Testis (tissue), 3 donors: Measurements from ENCODE around the gene HNRNPA0. TPM values are rescaled to one million over a fixed set of nuclear protein-coding genes. Genes with fewer than 3 reads are reported as not detected.
A peak's percentile ranks its signal among the peaks of the same experiment; 100 is the strongest.
"Not testable (repeated sequence)": the region's sequence is repeated elsewhere in the genome, so short reads cannot be mapped to it uniquely, and the experiment has no call there.

Experiments used
- DNase-seq: peaks from one replicate; pipeline ENCODE4 v3.0.0-alpha.2; 2019
- H3K27ac ChIP-seq, 2 donors: fragments of 200-600 bp; sonication (generic); one replicate each; pipeline ENCODE4 v1.5.1; 2019
- H3K27me3 ChIP-seq: fragments of 200-600 bp; sonication (generic); one replicate; pipeline ENCODE4 v1.5.1; 2019
- H3K36me3 ChIP-seq: fragments of 200-600 bp; sonication (generic); one replicate; pipeline ENCODE4 v1.5.1; 2017; ENCODE audit warnings: low read depth; ENCODE audit errors: missing control alignments
- H3K4me1 ChIP-seq: fragments of 200-600 bp; sonication (generic); one replicate; pipeline ENCODE4 v1.5.1; 2019
- H3K4me3 ChIP-seq, 2 donors: fragments of 200-600 bp; sonication (generic); one replicate each; pipeline ENCODE4 v1.5.1; 2017 to 2019
- H3K9me3 ChIP-seq: fragments of 200-600 bp; sonication (generic); one replicate; pipeline ENCODE4 v1.5.1; 2017
- POLR2A ChIP-seq: fragments of 450-650 bp; IDR thresholded peaks from one replicate; pipeline ENCODE4 v1.6.1; 2017; ENCODE audit warnings: antibody characterized with exemption, mild to moderate bottlenecking, moderate library complexity
- WGBS, 2 donors: methylation state at CpG; one replicate each; pipeline ENCODE4 v1.1.5; 2018; 5-methylcytosine and 5-hydroxymethylcytosine counted together
- intact Hi-C: fragments of 100-400 bp; cut with DNase I; formaldehyde crosslinking; loops from one replicate; pipeline ENCODE4 v1.15.1; 2023; ENCODE audit warnings: low total_unique reads
- polyA plus RNA-seq: library from polyadenylated mRNA; stranded (reverse); fragments of 350-450 nt; fragmentation: Illumina TruSeq; extraction: RNeasy Lipid Tissue Mini Kit (QIAGEN cat#74804); gene quantifications from one replicate; pipeline ENCODE4 v1.2.3, GENCODE V29; 2014; ENCODE audit warnings: low read depth, low replicate concordance; ENCODE audit not compliant: insufficient read depth
- total RNA-seq, 2 donors: library from RNA; depleted of rRNA; stranded (reverse); fragments of >200 nt; gene quantifications; one replicate each; pipeline ENCODE4 v1.2.3, GENCODE V29; 2016
- TF ChIP-seq, protein P1 (sequence below), 3 experiments: fragments of 450-650 bp in 2 of 3; fragments of 200-600 bp in 1 of 3; sonication (generic) in 1 of 3; IDR thresholded peaks; one replicate each; pipeline ENCODE4 v1.5.1; 2016 to 2019; ENCODE audit warnings: antibody characterized with exemption in 3 of 3, mild to moderate bottlenecking in 2 of 3, moderate library complexity in 1 of 3

Gene HNRNPA0
- total and polyA plus RNA-seq, 3 donors from 2014 or later, result 22.7 to 34.0 (median 22.8) TPM

DNA sequence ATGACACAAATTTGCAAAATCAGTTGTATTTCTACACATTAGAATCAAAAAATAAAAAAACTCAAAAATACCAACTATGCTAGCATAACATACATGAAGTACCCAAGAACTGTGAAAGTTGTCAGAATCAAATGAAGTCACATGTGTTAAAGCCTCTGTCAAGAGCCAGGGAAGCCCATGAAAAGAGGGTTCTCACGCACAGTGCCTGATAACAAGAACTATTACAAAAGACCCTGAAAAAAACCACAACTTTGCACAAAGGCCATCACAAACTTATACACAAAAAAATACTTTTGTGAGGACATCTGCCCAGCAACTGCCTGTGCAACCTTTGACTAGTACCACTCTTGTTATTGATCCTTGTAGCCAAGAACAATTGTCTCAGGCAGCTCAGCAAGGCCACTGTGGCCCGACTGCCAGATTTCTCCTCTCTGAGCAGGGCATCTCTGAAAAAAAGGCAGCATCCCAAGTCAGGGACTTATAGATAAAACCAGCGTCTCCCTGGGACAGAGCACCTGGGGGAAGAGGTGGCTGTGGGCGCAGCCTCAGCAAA lies 28.9 kb upstream of the HNRNPA0 start:
- Histone ChIP-seq H3K4me1 (no peaks in the 10 kb centered on the region), H3K9me3 (no peaks in the 10 kb centered on the region), H3K36me3 (no peaks in the 10 kb centered on the region), H3K27ac (no peak overlapping the region), H3K27me3 (no peaks in the 10 kb centered on the region), H3K4me3 (no peak overlapping the region)
- intact Hi-C loops, result no loop called here
- no peak for TF ChIP-seq POLR2A
- TF ChIP-seq, protein P1, sequence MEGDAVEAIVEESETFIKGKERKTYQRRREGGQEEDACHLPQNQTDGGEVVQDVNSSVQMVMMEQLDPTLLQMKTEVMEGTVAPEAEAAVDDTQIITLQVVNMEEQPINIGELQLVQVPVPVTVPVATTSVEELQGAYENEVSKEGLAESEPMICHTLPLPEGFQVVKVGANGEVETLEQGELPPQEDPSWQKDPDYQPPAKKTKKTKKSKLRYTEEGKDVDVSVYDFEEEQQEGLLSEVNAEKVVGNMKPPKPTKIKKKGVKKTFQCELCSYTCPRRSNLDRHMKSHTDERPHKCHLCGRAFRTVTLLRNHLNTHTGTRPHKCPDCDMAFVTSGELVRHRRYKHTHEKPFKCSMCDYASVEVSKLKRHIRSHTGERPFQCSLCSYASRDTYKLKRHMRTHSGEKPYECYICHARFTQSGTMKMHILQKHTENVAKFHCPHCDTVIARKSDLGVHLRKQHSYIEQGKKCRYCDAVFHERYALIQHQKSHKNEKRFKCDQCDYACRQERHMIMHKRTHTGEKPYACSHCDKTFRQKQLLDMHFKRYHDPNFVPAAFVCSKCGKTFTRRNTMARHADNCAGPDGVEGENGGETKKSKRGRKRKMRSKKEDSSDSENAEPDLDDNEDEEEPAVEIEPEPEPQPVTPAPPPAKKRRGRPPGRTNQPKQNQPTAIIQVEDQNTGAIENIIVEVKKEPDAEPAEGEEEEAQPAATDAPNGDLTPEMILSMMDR (IDR thresholded peaks at IDR 0.05), result no peak
- WGBS, 2 donors, result 62 to 80% methylated on average over 3 to 4 of the region's 4 CpGs
- no peak for DNase-seq

DNA sequence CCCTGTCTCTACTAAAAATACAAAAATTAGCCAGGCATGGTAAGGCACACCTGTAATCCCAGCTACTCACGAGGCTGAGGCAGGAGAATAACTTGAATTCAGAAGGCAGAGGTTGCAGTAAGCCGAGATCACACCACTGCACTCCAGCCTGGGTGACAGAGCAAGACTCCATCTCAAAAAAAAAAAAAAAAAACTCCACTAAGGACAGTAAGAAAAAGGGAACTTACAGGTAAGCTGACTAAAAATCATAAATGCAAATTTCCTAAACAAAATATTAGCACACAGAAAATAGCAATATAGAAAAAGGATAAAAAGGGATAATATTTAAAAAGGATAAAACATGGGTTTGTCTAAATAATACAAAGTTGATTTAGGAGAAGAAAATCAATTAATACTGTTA lies 27.9 kb upstream of the HNRNPA0 start:
- TF ChIP-seq, protein P1 (IDR thresholded peaks at IDR 0.05), result no peak
- TF ChIP-seq POLR2A, result no peak
- Histone ChIP-seq H3K27ac (no peak overlapping the region), H3K4me1 (no peaks in the 10 kb centered on the region), H3K36me3 (no peaks in the 10 kb centered on the region), H3K4me3 (no peak overlapping the region), H3K9me3 (no peaks in the 10 kb centered on the region), H3K27me3 (no peaks in the 10 kb centered on the region)
- intact Hi-C loops, result no loop called here
- WGBS, 2 donors, result 88 to 95% methylated on average over 2 of the region's 2 CpGs
- no peak for DNase-seq

DNA sequence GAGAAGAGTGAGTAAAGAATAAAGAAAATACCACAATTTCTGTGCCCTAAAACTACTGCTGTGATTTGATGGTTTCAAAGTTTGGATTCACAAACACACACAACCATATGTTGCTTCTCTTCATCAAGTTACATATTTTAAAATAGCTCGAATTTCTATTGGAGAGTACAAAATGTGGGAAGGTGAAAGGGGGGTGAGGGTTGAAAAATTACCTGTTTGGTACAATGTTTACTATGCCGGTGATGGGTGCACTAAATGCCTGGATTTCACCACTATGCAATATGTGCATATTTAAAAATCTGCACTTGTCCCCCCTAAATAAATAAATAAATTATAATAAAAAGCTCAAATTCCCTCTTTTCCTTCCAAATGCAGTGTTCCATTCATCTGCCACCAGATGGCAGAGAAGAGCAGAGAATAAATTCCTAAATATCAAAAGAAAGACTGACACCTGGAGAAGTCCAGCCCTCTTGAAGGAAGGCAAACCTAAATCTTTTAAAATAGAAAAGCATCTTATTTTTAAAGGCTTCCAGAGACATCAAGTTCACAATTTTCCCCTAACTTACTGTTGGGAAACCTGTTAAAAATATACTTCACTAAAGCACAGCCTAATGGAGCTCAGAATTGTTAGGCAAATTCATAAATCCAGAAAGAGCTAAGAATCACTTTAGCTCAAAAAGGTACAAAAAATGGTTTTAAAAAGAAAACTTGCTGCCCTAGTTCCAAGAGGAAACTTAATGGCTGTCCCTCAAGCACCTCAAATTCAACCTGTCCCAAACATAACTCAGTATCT lies 24.8 kb upstream of the HNRNPA0 start:
- DNase-seq, result no peak
- no peaks in the 10 kb centered on the region for H3K36me3 ChIP-seq
- no peaks in the 10 kb centered on the region for H3K9me3 ChIP-seq
- TF ChIP-seq, protein P1 (IDR thresholded peaks at IDR 0.05), result peak; percentile 53 to 82 (median 76)
- TF ChIP-seq POLR2A, result no peak
- no peaks in the 10 kb centered on the region for H3K4me1 ChIP-seq
- WGBS, 2 donors, result 53 to 62% methylated on average over 2 of the region's 2 CpGs
- intact Hi-C loops, result no loop called here
- no peak overlapping the region for H3K27ac ChIP-seq
- H3K4me3 ChIP-seq, result no peak overlapping the region
- H3K27me3 ChIP-seq, result no peaks in the 10 kb centered on the region

DNA sequence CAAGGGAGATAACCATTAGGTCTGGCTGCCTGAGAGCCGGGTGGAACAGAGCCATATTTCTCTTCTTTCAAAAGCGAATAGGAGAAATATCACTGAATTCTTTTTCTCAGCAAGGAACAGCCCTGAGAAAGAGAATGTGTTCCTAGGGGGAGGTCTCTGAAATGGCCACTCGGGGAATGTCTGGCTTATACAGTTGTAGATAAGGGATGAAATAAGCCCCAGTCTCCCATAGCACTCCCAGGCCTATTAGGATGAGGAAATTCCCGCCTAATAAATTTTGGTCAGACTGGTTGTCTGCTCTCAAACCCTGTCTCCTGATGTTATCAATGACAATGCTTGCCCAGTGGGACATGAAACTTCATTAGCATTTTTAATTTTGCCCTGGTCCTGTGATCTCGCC lies 13.8 kb upstream of the HNRNPA0 start:
- H3K9me3 ChIP-seq, H3K36me3 ChIP-seq, H3K27me3 ChIP-seq, DNase-seq, H3K27ac ChIP-seq, H3K4me3 ChIP-seq, H3K4me1 ChIP-seq, intact Hi-C loops: not testable (repeated sequence)
- WGBS, 2 donors, result 82 to 84% methylated on average over 5 of the region's 5 CpGs

DNA sequence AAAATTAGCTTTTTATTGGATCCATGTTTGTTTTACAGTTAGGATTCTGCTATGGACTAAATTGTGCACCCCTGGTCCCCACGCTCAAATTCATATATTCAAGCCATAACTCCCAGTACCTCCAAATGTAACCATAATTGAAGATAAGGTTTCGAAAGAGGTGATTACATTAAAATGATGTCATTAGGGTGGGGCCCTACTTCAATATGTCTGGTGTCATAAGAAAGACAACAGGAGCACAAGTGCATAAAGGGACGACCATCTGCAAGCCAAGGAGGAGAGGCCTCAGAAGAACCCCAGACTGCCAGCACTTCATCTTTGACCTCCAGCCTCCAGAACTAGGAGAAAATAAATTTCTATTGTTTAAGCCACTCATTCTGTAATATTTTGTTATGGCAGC lies 7.4 kb upstream of the HNRNPA0 start:
- WGBS, 2 donors, result 78 to 89% methylated on average over 3 of the region's 3 CpGs
- H3K4me3 ChIP-seq, result no peak overlapping the region
- no peaks in the 10 kb centered on the region for H3K36me3 ChIP-seq
- H3K27ac ChIP-seq, result no peak overlapping the region
- H3K9me3 ChIP-seq, result no peaks in the 10 kb centered on the region
- H3K27me3 ChIP-seq, result no peaks in the 10 kb centered on the region
- no peak for DNase-seq
- H3K4me1 ChIP-seq, result no peaks in the 10 kb centered on the region
- no peak for TF ChIP-seq POLR2A
- TF ChIP-seq, protein P1 (IDR thresholded peaks at IDR 0.05), result no peak
- intact Hi-C loops, result no loop called here
